Gastroesophageal sphincter (tissue), 3 donors: ENCODE results near the gene DCDC2B.

Experiments used
- POLR2A ChIP-seq, 2 donors: fragments of 450-650 bp; IDR thresholded peaks; one replicate each; pipeline ENCODE4 v1.6.1; 2017; ENCODE audit warnings: antibody characterized with exemption in 2 of 2, mild to moderate bottlenecking in 2 of 2, moderate library complexity in 1 of 2
- POLR2AphosphoS5 ChIP-seq: sonication (generic); formaldehyde crosslinking; IDR thresholded peaks from one replicate; pipeline ENCODE4 v1.6.1; 2017; ENCODE audit warnings: antibody characterized with exemption
- TF ChIP-seq, protein P1 (sequence below), 4 experiments: fragments of 200-600 bp in 2 of 4; fragments of 450-650 bp in 2 of 4; sonication (generic) in 1 of 4; IDR thresholded peaks; one replicate each; pipeline ENCODE4 v1.5.1; 2017 to 2019; ENCODE audit warnings: antibody characterized with exemption in 4 of 4, mild to moderate bottlenecking in 2 of 4, moderate library complexity in 2 of 4

DNA sequence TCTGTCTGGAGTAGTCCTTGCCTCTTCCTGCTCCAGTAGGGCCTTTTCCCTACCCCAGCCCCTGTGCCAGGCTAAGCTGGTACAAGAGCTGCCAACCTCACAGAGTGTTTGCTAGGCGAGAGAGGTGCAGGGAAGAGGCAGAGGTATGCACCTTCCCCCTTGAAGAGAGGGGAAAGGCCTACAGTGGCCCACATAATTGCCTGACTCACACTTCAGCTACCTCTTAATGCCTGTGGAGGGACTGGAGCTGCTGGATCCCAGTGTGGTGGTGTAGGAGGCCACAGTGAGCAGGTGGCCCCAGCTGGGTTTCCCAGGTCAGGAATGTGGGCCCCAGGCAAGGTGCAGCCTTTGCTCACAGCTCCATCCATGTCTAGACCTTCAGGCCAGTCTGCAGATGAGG, 11.8 kb upstream of the DCDC2B start:
- no peak for TF ChIP-seq POLR2A (IDR thresholded peaks at IDR 0.05)
- TF ChIP-seq, protein P1, sequence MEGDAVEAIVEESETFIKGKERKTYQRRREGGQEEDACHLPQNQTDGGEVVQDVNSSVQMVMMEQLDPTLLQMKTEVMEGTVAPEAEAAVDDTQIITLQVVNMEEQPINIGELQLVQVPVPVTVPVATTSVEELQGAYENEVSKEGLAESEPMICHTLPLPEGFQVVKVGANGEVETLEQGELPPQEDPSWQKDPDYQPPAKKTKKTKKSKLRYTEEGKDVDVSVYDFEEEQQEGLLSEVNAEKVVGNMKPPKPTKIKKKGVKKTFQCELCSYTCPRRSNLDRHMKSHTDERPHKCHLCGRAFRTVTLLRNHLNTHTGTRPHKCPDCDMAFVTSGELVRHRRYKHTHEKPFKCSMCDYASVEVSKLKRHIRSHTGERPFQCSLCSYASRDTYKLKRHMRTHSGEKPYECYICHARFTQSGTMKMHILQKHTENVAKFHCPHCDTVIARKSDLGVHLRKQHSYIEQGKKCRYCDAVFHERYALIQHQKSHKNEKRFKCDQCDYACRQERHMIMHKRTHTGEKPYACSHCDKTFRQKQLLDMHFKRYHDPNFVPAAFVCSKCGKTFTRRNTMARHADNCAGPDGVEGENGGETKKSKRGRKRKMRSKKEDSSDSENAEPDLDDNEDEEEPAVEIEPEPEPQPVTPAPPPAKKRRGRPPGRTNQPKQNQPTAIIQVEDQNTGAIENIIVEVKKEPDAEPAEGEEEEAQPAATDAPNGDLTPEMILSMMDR (IDR thresholded peaks at IDR 0.05), result no peak
- TF ChIP-seq POLR2AphosphoS5, result no peak
